CD4-positive, alpha-beta T cell treated with Interleukin-4 for 1 hour (primary cell): Measurements from ENCODE around the gene FSTL1.

ENCODE experiments used
- DNase-seq, 2 donors: peaks; one replicate each; pipeline ENCODE4 v3.0.0-alpha.2; 2020 to 2022

Gene FSTL1

GRCh38 chr3:120450600-120451271 is at the start of gene FSTL1:
Gene FSTL1 (minus strand): TSS chr3:120450992. CDS start chr3:120450746, 246 bp downstream.
- DNase-seq: no peak

GRCh38 chr3:120498556-120499346 is 48.0 kb upstream of the FSTL1 start:
- DNase-seq: no peak

DNA sequence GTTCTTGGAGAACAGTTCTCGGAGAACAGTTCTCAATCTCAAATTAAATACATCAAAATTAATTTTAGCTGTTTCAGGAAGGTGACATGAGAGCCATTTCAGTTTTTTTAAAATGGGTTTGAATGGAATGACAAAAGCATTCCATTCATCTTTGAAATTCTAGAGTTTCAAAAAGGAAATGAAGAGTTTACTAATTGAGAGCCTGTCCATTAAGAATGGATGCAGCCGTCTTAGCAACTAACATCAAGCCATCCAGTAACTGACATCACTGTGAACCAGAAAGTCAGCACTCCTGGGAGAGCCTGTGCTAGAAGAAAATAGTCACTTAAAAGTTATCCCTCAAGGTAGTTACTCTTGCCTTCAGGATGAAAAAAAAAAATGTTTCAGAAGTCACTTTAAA is 47.0 kb upstream of the FSTL1 start:
- DNase-seq: no peak

- no peak for DNase-seq
Observed at GRCh38 chr3:120497336-120497735, 46.5 kb upstream of the FSTL1 start.

DNA sequence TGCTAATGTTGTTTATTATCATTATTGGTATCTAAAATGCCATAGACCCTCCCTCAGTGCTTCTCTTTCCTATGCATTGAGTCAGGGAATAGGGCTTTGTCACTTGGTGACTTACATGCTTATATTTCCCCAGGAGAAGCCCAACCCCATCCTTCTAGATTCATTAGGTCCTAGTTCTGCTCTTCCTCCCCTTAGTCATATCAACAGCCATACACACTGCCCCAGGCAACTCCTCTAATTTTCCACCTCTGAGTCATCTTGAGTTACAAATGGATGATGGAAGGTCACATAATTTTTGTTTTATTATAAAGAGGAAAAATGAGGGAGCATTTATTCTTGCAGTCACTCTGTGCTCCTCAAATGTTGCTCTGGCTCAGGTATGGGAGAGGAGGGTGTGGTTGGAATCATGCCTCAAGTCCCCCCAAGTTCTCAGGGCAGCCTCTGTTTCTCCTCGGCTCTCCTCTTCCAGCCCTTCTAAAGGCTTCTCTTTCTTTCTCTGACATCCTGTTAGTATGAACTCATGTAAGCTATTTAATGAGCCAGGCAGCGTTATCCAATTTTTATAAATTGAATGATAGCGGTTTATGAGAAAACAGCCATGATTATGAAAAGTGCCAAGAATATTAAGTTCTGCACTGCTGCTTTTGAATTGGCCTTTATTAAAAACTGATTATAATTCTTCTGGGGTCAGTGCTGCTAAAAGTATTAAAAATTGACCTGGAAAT is 45.6 kb upstream of the FSTL1 start:
- no peak for DNase-seq

DNA sequence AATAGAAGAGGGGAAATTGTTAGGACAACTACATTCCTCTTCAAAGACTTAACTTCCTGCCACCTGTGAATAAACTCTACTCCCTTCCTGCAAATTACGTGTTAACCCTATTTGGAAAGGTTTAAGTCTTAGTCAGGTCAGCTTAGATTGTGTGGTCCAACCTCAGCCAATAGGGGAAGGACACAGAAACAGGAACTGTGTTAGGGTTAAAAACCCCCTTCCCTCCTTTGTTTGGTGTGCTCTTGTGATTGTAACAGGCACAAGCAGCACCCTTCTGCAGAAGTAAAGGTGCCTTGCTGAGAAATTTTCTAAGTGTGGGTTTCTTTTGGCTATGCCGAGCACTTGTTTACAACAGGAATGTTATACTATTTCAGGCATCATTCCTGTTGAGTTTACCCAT is 45.0 kb upstream of the FSTL1 start:
- no peak for DNase-seq

DNA sequence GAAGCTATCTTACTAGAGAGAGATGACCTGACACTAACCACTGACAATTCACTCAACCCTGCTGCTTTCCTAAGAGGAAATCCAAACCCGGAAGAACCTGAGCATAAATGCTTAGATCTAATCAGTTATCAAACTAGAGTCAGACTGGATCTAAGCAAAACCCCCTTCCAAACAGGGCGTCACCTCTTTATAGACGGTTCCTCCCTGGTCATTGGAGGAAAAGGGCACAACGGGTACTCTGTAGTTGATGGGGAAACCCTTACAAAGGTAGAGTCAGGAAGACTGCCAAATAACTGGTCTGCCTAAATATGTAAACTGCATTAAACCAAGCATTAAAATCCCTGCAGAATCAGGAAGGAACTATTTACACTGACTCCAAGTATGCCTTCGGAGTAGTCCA is 41.3 kb upstream of the FSTL1 start:
- no peak for DNase-seq

- no peak for DNase-seq
Observed at GRCh38 chr3:120489421-120489820, 38.6 kb upstream of the FSTL1 start.

GRCh38 chr3:120488296-120488695 is 37.5 kb upstream of the FSTL1 start:
- DNase-seq: no peak

DNA sequence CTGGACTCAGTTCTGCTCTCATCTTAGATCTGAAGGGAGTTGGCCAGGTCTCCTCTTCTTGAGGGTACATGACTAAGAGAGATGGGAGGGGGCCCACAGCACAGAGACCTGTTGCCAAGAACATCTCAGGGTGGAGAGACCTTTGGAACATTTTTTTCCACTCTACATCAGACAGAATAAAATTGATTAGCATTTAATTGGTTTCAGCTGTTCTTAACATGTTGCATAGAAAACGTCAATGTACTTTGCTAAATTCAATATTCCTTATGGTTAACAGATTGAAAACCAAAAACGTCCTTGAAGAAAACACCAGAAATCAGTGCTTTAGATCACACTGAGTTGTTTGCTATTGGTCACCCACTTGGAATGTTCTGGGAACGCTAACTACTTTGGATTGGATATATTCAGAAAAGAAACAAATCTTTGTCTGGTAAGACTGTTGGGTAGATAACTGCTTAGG is 36.4 kb upstream of the FSTL1 start:
- no peak for DNase-seq

DNA sequence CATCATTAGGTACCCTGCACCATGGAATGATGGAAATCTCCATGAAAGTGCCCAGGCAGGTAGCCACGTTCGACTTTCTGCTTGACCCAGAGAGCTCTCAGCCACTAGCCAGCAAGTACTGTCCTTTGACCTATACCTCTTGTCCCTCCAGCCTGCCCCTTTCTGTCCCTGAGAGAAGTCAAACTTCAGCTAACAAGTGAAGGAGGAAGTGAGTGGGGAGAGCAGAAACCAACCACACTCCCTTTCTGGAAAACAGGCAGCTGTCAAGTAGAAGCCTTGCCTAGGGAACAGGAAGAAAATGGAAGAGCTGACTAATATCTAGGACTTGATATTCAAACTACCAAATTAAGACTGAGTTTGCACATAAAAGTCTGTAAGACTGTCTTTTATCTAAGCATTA is 30.3 kb upstream of the FSTL1 start:
- DNase-seq: no peak

DNA sequence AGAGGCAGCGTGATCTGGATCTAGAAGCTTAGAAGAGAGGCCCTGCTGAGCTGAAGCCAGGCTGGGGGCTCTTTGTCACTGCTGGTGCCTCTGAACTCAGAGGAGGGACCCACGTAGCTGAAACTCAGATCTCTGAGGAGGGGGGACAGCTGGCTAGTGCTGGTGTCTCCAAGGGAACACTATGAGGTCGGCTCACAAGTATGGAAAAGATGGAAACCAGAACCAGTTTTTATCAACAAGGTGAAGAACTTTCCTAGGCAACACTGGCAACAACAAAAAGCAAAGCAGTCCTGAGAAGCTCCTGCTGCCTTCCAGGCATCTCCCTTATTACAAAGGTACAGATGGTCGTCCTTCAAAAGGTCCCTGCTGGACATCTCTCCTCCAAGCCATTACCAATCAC is 27.0 kb upstream of the FSTL1 start:
- no peak for DNase-seq

GRCh38 chr3:120475722-120476377 is 25.1 kb upstream of the FSTL1 start:
- no peak for DNase-seq

DNA sequence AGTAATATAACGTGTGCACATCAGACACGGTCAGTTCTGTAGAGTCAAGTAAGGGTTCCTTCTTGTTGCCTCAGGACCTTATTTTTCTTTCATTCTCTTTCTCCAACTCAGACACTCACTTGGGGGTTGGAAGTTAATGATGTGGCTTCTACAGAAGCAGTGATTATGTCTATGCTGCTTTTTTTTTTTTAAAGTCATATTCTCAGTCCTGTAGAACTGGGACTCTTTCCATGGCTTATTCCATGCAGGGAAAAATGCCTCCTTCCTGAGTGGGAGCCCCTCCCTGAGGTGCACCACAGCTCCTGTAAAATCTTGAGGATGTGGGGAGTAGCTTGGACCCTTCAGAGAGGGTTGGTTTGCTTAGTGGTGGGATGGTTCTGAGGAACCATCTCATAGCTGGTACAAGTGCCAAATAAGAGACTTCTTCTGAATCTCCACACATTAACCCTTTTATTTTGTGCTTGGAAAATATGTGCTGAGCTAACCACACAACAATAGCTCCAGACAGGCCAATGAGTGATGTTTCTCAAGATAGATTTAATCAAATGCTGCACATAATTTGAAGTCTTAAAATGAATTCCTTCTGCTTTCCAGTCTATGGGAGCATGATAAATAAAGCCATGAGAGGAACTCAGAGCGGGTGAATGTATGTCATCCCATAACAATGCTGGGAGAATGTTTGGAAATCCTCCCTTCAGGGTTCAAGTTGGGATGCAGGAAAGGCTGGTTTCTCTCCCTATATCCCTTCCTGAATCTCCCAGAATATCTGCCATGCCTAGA is 23.3 kb upstream of the FSTL1 start:
- no peak for DNase-seq

- DNase-seq: no peak
Observed at GRCh38 chr3:120473389-120473788, 22.6 kb upstream of the FSTL1 start.

DNA sequence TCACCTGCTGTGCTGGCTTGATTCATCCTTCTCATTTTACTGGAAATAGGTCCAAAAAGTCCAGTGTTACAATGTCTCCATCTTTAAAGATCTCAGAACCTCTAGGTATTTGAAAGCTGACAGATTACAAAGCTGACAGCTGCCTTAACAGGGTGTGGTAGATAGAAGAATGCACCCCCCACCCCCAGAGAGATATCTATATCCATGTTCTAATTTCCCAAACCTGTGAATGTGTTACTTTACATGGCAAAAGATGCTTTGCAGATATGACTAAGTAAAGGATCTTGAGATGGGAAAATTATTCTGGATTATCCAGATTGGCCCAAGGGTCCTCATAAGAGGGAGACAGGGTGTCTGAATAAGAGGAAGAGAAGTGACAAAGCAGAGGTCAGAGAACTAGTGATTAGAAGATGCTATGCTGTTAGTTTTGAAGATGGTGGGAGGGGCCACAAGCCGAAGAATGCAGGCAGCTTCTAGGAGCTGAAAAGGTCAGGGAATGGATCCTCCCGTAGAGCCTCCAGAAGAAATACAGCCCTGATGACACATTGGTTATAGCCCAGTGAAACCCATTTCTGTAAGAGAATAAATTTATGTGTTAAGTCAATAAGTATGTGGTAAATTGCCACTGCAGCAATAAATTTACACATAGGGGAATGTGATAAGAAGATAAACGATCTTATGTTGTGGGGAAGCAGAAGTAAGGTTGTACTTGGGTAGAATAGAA is 21.5 kb upstream of the FSTL1 start:
- no peak for DNase-seq

- DNase-seq: no peak
Observed at GRCh38 chr3:120471643-120472042, 20.9 kb upstream of the FSTL1 start.

- no peak for DNase-seq
Observed at GRCh38 chr3:120470870-120471269, 20.1 kb upstream of the FSTL1 start.

DNA sequence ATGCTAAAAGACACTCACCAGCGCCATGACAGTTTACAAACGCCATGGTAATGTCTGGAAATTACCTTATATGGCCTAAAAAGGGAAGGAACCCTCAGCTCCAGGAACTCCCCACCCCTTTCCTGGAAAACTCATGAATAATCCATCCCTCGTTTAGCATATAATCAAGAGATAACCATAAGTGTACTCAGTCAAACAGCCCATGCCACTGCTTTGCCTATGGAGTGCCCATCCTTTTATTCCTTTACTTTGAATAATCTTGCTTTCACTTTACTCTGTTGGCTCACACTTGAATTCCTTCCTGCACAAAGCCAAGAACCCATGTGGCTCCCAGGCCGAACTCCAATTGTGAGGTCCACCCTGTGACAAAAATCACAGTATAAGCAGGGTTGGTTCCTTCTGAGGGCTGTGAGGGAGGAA is 19.1 kb upstream of the FSTL1 start:
- no peak for DNase-seq

GRCh38 chr3:120469440-120469839 is 18.6 kb upstream of the FSTL1 start:
- DNase-seq: no peak

DNA sequence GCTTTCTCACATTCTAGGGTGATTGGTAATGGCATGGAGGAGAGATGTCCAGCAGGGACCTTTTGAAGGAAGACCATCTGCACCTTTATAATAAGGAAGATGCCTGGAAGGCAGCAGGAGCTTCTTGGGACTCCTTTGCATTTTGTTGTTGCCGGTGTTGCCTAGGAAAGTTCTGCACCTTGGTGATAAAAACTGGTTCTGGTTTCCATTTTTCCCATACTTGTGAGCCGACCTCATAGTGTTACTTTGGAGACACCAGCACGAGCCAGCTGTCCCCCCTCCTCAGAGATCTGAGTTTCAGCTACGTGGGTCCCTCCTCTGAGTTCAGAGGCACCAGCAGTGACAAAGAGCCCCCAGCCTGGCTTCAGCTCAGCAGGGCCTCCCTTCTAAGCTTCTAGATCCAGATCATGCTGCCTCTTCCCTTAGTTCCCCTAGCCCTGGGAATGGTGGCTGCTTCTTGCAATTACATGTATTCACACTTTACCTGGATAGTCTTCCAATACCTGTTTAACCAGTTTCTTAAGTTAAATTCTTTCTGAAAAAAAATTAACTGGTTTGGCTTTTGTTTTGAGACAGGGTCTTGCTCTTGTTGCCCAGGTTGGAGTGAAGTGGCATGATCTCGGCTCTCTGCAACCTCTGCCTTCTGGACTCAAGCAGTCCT is 18.0 kb upstream of the FSTL1 start:
- no peak for DNase-seq
